ENCODE data around the gene CYTH3. TPM values are rescaled to one million over a fixed set of nuclear protein-coding genes. Genes with fewer than 3 reads are reported as not detected.
A peak's percentile ranks its signal among the peaks of the same experiment; 100 is the strongest.

CYTH3 gene
- total and polyA plus RNA-seq, 9 of the 15 experiments (the other 6 are each of a cell fraction or from before 2014, with no cell fraction given), result 0.25 to 15.2 (median 11.4) TPM

- TF ChIP-seq ZNF318 (IDR thresholded peaks at IDR 0.05; ENCODE audit: borderline replicate concordance in 1 of 2, low read depth in 1 of 2), result peak; percentile 64 to 66; a peak in 2 of 4 replicates
- TF ChIP-seq ZFP30 (CRISPR knock-in tag; IDR thresholded peaks at IDR 0.05; ENCODE audit: borderline replicate concordance), result no peak
- no peak for TF ChIP-seq ZNF354B (CRISPR knock-in tag; IDR thresholded peaks at IDR 0.05)
- no peak for TF ChIP-seq HDAC6 (IDR thresholded peaks at IDR 0.05; ENCODE audit: low read depth, low read length)
- TF ChIP-seq MTA2 (IDR thresholded peaks at IDR 0.05; ENCODE audit: low read depth), result peak; percentile 46; the same call in 1 of the 2 replicates
- TF ChIP-seq KAT7 (CRISPR knock-in tag; IDR thresholded peaks at IDR 0.05; ENCODE audit: borderline replicate concordance), result no peak
- peak; percentile 84 for TF ChIP-seq CBFA2T3 (IDR thresholded peaks at IDR 0.05)
- peak; percentile 40; the same call in 1 of the 2 replicates for TF ChIP-seq C11orf30 (IDR thresholded peaks at IDR 0.05; ENCODE audit: low read depth)
- no peak for TF ChIP-seq ID3 (CRISPR knock-in tag; IDR thresholded peaks at IDR 0.05)
- peak; percentile 88 for TF ChIP-seq ID3 (tag; IDR thresholded peaks at IDR 0.05)
- TF ChIP-seq NUFIP1 (IDR thresholded peaks at IDR 0.05; ENCODE audit: partially characterized antibody), result no peak
- no peak for TF ChIP-seq ZBTB2 (IDR thresholded peaks at IDR 0.05)
- peak; percentile 61; the same call in 1 of the 2 replicates for TF ChIP-seq HEY1 (CRISPR knock-in tag; IDR thresholded peaks at IDR 0.05; ENCODE audit: borderline replicate concordance)
- peak; percentile 88 for TF ChIP-seq CREM (IDR thresholded peaks at IDR 0.05; ENCODE audit: low read depth)
- TF ChIP-seq ZNF197 (CRISPR knock-in tag; IDR thresholded peaks at IDR 0.05; ENCODE audit: low read depth), result peak; percentile 65
Observed at GRCh38 chr7:6221340-6222319, 50.8 kb downstream of the CYTH3 start (continued).

All from K562 (cell line).